ENCODE measurements around the gene DIABLO.

The DIABLO gene

DNA sequence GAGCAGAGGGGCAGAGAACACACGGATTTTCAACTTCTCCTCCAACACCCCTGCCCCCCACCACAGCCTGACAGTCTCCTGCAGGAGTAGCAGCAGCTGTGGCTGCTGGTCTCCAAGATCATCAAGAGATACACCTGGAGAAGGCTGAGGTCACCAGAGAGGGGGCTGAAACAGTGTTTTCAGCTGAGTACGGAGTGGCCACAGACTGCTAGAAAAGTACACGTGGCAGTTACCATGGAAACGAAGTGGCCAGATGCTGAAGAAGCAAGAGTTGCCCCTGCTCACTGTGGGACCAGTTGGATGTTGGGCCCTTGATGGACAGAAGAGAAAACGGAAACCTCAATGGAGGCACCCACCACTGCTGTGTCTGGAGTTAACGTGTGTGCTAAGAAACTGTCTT is 4.9 kb upstream of the DIABLO start:
- no peak overlapping the region for H3K27ac Mint-ChIP-seq
- H3K9me3 Mint-ChIP-seq = no peaks in the 10 kb centered on the region
- peaks cover 11% of the 10 kb centered on the region for H3K36me3 Mint-ChIP-seq
- H3K4me1 Mint-ChIP-seq = peaks cover 15% of the 10 kb centered on the region
- no peak overlapping the region for H3K4me3 Mint-ChIP-seq
- H3K27me3 Mint-ChIP-seq = no peaks in the 10 kb centered on the region

DNA sequence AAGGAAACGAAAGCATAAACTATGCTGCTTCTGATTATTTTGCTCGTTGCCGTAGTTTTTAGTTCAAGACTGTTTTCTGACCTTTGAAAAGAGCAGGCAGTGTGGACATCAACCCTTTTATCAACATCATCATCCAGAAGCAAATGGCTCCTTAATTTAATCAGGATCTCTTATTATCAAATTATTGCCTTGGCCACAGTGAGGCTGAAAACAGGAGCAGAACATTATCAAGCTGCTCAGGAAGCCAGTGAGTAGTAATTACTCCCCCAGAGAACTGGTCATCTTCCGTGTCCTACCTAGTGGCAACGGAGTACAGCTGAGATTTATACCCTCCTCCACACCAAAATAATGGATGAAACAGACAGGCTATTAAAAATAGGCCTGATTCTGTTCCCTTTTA is 2.2 kb upstream of the DIABLO start:
- Mint-ChIP-seq H3K4me3 (peak overlapping the region; percentile 44), H3K4me1 (peaks cover 30% of the 10 kb centered on the region), H3K27me3 (no peaks in the 10 kb centered on the region), H3K9me3 (no peaks in the 10 kb centered on the region), H3K36me3 (peaks cover 9% of the 10 kb centered on the region), H3K27ac (no peak overlapping the region)

GRCh38 chr12:122227341-122227740 is 1.5 kb upstream of the DIABLO start:
- Mint-ChIP-seq H3K4me3 (peak overlapping the region; percentile 67), H3K27ac (peak overlapping the region; percentile 80), H3K9me3 (no peaks in the 10 kb centered on the region), H3K27me3 (no peaks in the 10 kb centered on the region), H3K36me3 (peaks cover 6% of the 10 kb centered on the region), H3K4me1 (peaks cover 34% of the 10 kb centered on the region)

- H3K9me3 Mint-ChIP-seq = no peaks in the 10 kb centered on the region
- no peak overlapping the region for H3K27ac Mint-ChIP-seq
- no peaks in the 10 kb centered on the region for H3K27me3 Mint-ChIP-seq
- peaks cover 6% of the 10 kb centered on the region for H3K36me3 Mint-ChIP-seq
- H3K4me3 Mint-ChIP-seq = peak overlapping the region; percentile 85
- peaks cover 41% of the 10 kb centered on the region for H3K4me1 Mint-ChIP-seq
These were observed 694 bp upstream of the DIABLO start for GRCh38 chr12:122226366-122227125.

DNA sequence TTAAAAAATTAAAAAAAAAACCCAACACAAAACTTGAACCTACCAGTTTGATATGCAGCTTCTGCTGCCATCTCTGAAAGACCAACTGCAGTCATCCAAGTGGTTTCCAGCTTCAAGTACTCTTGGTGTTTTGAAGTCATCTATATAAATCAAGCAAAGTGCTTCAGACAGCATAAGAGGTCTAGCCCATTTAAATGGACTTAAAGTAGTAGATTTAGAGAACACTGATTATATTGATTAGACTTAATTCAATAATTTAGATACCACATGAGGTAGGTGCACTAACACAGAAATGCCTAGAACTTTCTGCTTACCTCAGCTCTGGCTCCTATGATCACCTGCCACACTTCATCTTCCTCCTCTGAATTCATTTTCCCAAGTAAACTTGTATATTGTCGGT is 9.4 kb downstream of the DIABLO start:
- H3K4me3 Mint-ChIP-seq = no peak overlapping the region
- H3K9me3 Mint-ChIP-seq = no peaks in the 10 kb centered on the region
- peaks cover 10% of the 10 kb centered on the region for H3K4me1 Mint-ChIP-seq
- H3K27me3 Mint-ChIP-seq = no peaks in the 10 kb centered on the region
- H3K36me3 Mint-ChIP-seq = peaks cover 17% of the 10 kb centered on the region
- H3K27ac Mint-ChIP-seq = no peak overlapping the region

GRCh38 chr12:122215771-122216170 is 10.1 kb downstream of the DIABLO start:
- Mint-ChIP-seq H3K4me3 (no peak overlapping the region), H3K4me1 (peaks cover 5% of the 10 kb centered on the region), H3K27me3 (no peaks in the 10 kb centered on the region), H3K9me3 (no peaks in the 10 kb centered on the region), H3K27ac (no peak overlapping the region), H3K36me3 (peaks cover 15% of the 10 kb centered on the region)

DNA sequence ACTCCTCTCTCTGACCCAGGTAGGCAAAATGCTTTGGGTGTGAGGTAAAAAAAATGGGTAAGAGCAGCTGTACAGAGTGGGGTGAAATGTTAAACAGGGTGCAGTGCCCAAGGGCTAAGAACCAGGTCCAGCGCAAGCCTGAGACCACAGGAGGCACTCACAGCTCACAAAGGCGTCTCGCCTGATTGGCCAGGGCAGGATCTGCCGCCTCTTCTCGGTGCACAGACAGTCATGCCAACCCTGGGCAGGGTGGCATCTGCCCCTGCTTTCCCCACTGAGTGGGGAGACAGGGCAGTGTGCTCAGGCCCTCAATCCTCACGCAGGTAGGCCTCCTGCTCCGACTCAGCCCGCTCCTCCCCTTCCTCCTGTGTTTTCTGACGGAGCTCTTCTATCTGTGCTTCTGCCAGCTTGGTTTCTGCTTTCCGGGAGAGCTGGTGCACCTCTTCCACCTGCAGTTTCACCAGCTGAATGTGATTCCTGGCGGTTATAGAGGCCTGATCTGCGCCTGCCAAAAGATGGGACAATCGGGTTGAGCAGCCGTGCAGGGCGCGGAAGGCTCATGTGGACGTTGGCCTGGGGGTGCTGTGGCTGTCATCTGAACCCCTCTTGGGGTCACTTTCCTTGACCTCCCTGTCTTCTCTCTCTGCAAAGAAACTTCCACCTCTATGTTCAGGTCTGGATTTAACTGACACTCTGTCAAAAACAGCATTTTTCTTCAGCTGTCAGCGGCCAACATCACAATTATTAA is 17.6 kb downstream of the DIABLO start:
- Mint-ChIP-seq H3K9me3 (no peaks in the 10 kb centered on the region), H3K4me3 (no peak overlapping the region), H3K36me3 (peaks cover 9% of the 10 kb centered on the region), H3K4me1 (peaks cover 8% of the 10 kb centered on the region), H3K27me3 (peaks cover 2% of the 10 kb centered on the region), H3K27ac (peak overlapping the region; percentile 46)

- H3K9me3 Mint-ChIP-seq = no peaks in the 10 kb centered on the region
- H3K27ac Mint-ChIP-seq = no peak overlapping the region
- H3K4me1 Mint-ChIP-seq = peaks cover 8% of the 10 kb centered on the region
- peaks cover 2% of the 10 kb centered on the region for H3K27me3 Mint-ChIP-seq
- no peak overlapping the region for H3K4me3 Mint-ChIP-seq
- H3K36me3 Mint-ChIP-seq = peaks cover 9% of the 10 kb centered on the region
These were observed 18.5 kb downstream of the DIABLO start for GRCh38 chr12:122207391-122207790.

DNA sequence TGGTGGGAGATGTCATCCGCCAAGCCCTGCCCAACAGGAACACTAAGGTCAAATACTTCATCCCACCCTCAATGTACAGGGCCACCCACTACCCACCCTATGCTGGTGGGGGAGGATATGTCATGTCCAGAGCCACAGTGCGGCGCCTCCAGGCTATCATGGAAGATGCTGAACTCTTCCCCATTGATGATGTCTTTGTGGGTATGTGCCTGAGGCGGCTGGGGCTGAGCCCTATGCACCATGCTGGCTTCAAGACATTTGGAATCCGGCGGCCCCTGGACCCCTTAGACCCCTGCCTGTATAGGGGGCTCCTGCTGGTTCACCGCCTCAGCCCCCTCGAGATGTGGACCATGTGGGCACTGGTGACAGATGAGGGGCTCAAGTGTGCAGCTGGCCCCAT is 18.9 kb downstream of the DIABLO start:
- Mint-ChIP-seq H3K36me3 (peaks cover 6% of the 10 kb centered on the region), H3K4me1 (peaks cover 8% of the 10 kb centered on the region), H3K9me3 (no peaks in the 10 kb centered on the region), H3K27ac (no peak overlapping the region), H3K27me3 (peaks cover 2% of the 10 kb centered on the region), H3K4me3 (no peak overlapping the region)

DNA sequence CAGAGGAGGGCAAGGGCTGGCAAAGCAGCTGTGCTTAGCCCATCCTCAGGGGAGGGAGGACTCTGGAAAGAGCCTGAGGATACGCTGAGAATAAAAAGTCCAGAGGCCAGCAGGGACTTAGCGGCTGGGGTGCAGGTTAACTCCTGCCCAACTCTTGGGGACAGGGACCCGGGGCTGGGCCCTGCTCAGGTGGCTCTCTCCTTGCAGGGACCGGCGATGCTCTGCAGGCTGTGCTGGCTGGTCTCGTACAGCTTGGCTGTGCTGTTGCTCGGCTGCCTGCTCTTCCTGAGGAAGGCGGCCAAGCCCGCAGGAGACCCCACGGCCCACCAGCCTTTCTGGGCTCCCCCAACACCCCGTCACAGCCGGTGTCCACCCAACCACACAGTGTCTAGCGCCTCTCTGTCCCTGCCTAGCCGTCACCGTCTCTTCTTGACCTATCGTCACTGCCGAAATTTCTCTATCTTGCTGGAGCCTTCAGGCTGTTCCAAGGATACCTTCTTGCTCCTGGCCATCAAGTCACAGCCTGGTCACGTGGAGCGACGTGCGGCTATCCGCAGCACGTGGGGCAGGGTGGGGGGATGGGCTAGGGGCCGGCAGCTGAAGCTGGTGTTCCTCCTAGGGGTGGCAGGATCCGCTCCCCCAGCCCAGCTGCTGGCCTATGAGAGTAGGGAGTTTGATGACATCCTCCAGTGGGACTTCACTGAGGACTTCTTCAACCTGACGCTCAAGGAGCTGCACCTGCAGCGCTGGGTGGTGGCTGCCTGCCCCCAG is 19.6 kb downstream of the DIABLO start:
- peak overlapping the region; percentile 62 for H3K27ac Mint-ChIP-seq
- no peaks in the 10 kb centered on the region for H3K9me3 Mint-ChIP-seq

GRCh38 chr12:122205053-122205925 is 20.6 kb downstream of the DIABLO start:
- H3K27ac Mint-ChIP-seq = peak overlapping the region; percentile 57
- H3K27me3 Mint-ChIP-seq = peaks cover 2% of the 10 kb centered on the region

More for the DNA sequence above, 19.6 kb downstream of the DIABLO start:
- peaks cover 6% of the 10 kb centered on the region for H3K36me3 Mint-ChIP-seq
- H3K27me3 Mint-ChIP-seq = peaks cover 2% of the 10 kb centered on the region
- H3K4me1 Mint-ChIP-seq = peaks cover 8% of the 10 kb centered on the region
- H3K4me3 Mint-ChIP-seq = peak overlapping the region; percentile 55

GRCh38 chr12:122204167-122205052 is 21.4 kb downstream of the DIABLO start:
- Mint-ChIP-seq H3K27ac (peak overlapping the region; percentile 57), H3K27me3 (peaks cover 2% of the 10 kb centered on the region), H3K4me1 (peaks cover 8% of the 10 kb centered on the region), H3K9me3 (no peaks in the 10 kb centered on the region), H3K4me3 (peak overlapping the region; percentile 75), H3K36me3 (peaks cover 3% of the 10 kb centered on the region)

More at GRCh38 chr12:122205053-122205925, 20.6 kb downstream of the DIABLO start:
- Mint-ChIP-seq H3K4me3 (peak overlapping the region; percentile 75), H3K36me3 (peaks cover 6% of the 10 kb centered on the region), H3K9me3 (no peaks in the 10 kb centered on the region), H3K4me1 (peaks cover 8% of the 10 kb centered on the region)

DNA sequence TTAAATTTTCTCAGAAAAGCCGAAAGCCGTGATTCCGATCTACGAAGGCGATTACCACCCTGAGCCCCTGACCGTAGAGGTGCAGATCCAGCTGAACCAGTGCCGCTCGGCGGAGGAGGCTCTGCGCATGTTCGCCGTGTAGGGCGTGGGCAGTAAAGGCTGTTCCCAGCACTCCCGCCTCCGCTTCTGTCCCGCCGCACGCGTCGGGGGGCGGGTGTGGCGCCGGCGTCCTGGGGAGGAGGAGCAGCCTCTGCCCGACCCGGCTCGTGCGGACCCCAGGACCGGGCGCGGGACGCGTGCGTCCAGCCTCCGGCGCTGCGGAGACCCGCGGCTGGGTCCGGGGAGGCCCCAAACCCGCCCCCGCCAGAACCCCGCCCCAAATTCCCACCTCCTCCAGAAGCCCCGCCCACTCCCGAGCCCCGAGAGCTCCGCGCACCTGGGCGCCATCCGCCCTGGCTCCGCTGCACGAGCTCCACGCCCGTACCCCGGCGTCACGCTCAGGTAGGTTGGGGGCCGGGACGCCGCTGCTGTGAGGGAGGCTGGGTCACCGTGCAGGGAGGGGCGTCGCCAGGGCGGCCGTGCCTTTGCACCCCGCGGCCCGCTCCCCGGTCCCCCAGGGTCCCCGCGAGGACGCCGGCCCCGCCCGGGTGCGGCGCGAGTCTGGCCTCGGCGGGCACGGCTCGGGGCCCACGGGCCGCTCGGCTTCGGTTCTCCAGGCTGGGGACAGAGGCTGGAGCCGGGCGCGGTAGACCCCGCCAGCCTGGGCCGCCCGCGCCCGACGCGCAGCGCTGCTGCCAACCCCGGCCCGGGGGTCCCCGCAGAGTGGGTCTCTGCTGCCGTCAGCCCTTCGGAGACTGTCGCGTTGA is 22.3 kb downstream of the DIABLO start, which contains the start of gene B3GNT4:
Gene B3GNT4 (plus strand): TSS at position 409 of the 866 bp plus-strand sequence. CDS start 910 bp downstream, outside the sequence.
- H3K36me3 Mint-ChIP-seq = peaks cover 3% of the 10 kb centered on the region
- H3K9me3 Mint-ChIP-seq = no peaks in the 10 kb centered on the region
- peaks cover 2% of the 10 kb centered on the region for H3K27me3 Mint-ChIP-seq
- peak within 1 kb of the TSS; percentile 83 for H3K4me3 Mint-ChIP-seq
- H3K27ac Mint-ChIP-seq = no peak within 1 kb of the TSS
- H3K4me1 Mint-ChIP-seq = peaks cover 8% of the 10 kb centered on the region

Data from activated naive CD4-positive, alpha-beta T cell treated with anti-CD3 and anti-CD28 coated beads, Interleukin-2, amount 50 U/mL, for 24 hours (primary cell).